K562 (cell line): Measurements from ENCODE around the gene LSM4. TPM values are rescaled to one million over a fixed set of nuclear protein-coding genes. Genes with fewer than 3 reads are reported as not detected.

Experiments used
- ATAC-seq: fragments of 200-7000 bp; cut with Tn5 transposase; 3 replicates; pipeline ENCODE4 v1.9.1; 2020; ENCODE audit warnings: moderate library complexity
- BruUV-seq: library from RNA; stranded (reverse); fragments of 400-500 nt; replicated peaks from 2 replicates; lab custom pipeline; 2021; lab: Mats Ljungman, UMichigan
- CTCF ChIA-PET: fragments of 300-600 bp; formaldehyde crosslinking; extraction: SDS; loops from one replicate; lab custom pipeline; 2021; ENCODE audit warnings: low intra/inter-chr PET ratio; lab: Yijun Ruan, JAX
- POLR2A ChIA-PET: fragments of 300-600, 350-650 bp; sonication (Branson Sonifier 250); formaldehyde crosslinking; extraction: SDS; loops from one replicate; lab custom pipeline; 2021; ENCODE audit warnings: antibody characterized with exemption, inconsistent platforms; lab: Yijun Ruan, JAX
- DNase-seq, 4 experiments: peaks; one replicate each; pipeline versions ENCODE4 v3.0.0 to v3.0.0-alpha.2; 2011 to 2018; ENCODE audit warnings: low spot score in 3 of 4, mixed read lengths in 3 of 4; ENCODE audit errors: extremely low read depth in 1 of 4
- FAIRE-seq: peaks from 2 replicates; lab custom pipeline; 2011; peaks lifted over from hg19 to GRCh38; lab: Jason Lieb, UNC
- H2AFZ ChIP-seq: 2 replicates; pipeline ENCODE4 v1.6.0; 2011; ENCODE audit warnings: low read depth, low read length, control low read depth, inconsistent platforms
- H3K27ac ChIP-seq: fragments of 200-600 bp; 3 replicates; pipeline ENCODE4 v1.8.0; 2011; ENCODE audit warnings: low read depth, mild to moderate bottlenecking, control low read depth, inconsistent platforms, low read length, moderate library complexity, mixed read lengths; ENCODE audit errors: extremely low read depth
- H3K27me3 ChIP-seq, 2 experiments: fragments of 300-600 bp in 1 of 2; 2 replicates in 1 of 2; 3 replicates in 1 of 2; pipeline versions ENCODE4 v1.6.0 to v1.8.0; 2011; ENCODE audit warnings: inconsistent platforms in 2 of 2, low read length in 2 of 2, mild to moderate bottlenecking in 1 of 2, mixed read lengths in 1 of 2, moderate library complexity in 1 of 2; ENCODE audit not compliant: control insufficient read depth in 2 of 2, insufficient read depth in 2 of 2
- H3K36me3 ChIP-seq: fragments of 300-600 bp; 3 replicates; pipeline ENCODE4 v1.8.0; 2011; ENCODE audit warnings: mild to moderate bottlenecking, low read length, inconsistent platforms; ENCODE audit not compliant: control insufficient read depth, insufficient read depth
- H3K4me1 ChIP-seq, 2 experiments: fragments of 200-600 bp in 1 of 2; replicated peaks in 1 of 2; 2 replicates in 1 of 2; 3 replicates in 1 of 2; pipeline versions ENCODE4 v1.5.1 to v1.8.0; 2011; ENCODE audit warnings: inconsistent platforms in 2 of 2, low read length in 2 of 2, mild to moderate bottlenecking in 1 of 2, mixed read lengths in 1 of 2, moderate library complexity in 1 of 2; ENCODE audit not compliant: control insufficient read depth in 2 of 2, insufficient read depth in 2 of 2
- H3K4me2 ChIP-seq: 2 replicates; pipeline ENCODE4 v1.6.1; 2011; ENCODE audit warnings: low read length, control low read depth, inconsistent platforms, mixed read lengths; ENCODE audit not compliant: insufficient read depth
- H3K4me3 ChIP-seq: fragments of 200-600 bp; sonication (generic), shearing (Covaris generic); 2 replicates; pipeline ENCODE4 v1.5.1; 2016; ENCODE audit warnings: control low read depth, inconsistent platforms
- H3K79me2 ChIP-seq: fragments of 200-600 bp; 3 replicates; pipeline ENCODE4 v1.8.0; 2011; ENCODE audit warnings: low read length, inconsistent platforms; ENCODE audit not compliant: control insufficient read depth, insufficient read depth
- H3K9ac ChIP-seq, 2 experiments: 2 replicates each; pipeline versions ENCODE4 v1.6.0 to v1.6.1; 2011; ENCODE audit warnings: low read depth in 2 of 2, low read length in 2 of 2, control low read depth in 1 of 2, inconsistent platforms in 1 of 2, mild to moderate bottlenecking in 1 of 2, mixed read lengths in 1 of 2; ENCODE audit not compliant: insufficient read depth in 1 of 2
- H3K9me1 ChIP-seq: one replicate; pipeline ENCODE4 v1.6.0; 2011; ENCODE audit warnings: inconsistent platforms, mild to moderate bottlenecking, low read length, moderate library complexity; ENCODE audit not compliant: control insufficient read depth, insufficient read depth
- H3K9me3 ChIP-seq: replicated peaks from 2 replicates; pipeline ENCODE4 v1.5.1; 2011; ENCODE audit warnings: low read depth, low read length, inconsistent platforms; ENCODE audit not compliant: control insufficient read depth, insufficient read depth
- H4K20me1 ChIP-seq: replicated peaks from 2 replicates; pipeline ENCODE4 v1.6.1; 2011; ENCODE audit warnings: low read length, inconsistent platforms, mixed read lengths; ENCODE audit not compliant: control insufficient read depth, insufficient read depth
- CHD1 ChIP-seq: fragments of 200-600 bp; sonication (generic); IDR thresholded peaks from one replicate; pipeline ENCODE4 v1.6.1; 2012; ENCODE audit warnings: mild to moderate bottlenecking, moderate library complexity, low read length, inconsistent platforms
- EP300 ChIP-seq: IDR thresholded peaks from 2 replicates; pipeline ENCODE4 v1.6.1; 2012; ENCODE audit warnings: low read length, improper control_type of control experiment
- GATAD2A ChIP-seq: fragments of 450-650 bp; IDR thresholded peaks from 2 replicates; pipeline ENCODE4 v1.6.1; 2017
- KDM1A ChIP-seq, 2 experiments: fragments of 450-650 bp; IDR thresholded peaks; 2 replicates each; pipeline ENCODE4 v1.6.1; 2016; ENCODE audit warnings: mild to moderate bottlenecking in 2 of 2
- LARP7 ChIP-seq: fragments of 450-650 bp; IDR thresholded peaks from 2 replicates; pipeline ENCODE4 v1.6.1; 2016
- NFRKB ChIP-seq: fragments of 450-650 bp; IDR thresholded peaks from 2 replicates; pipeline ENCODE4 v1.6.1; 2016; ENCODE audit warnings: low read depth
- NR2C2 ChIP-seq, 2 experiments: fragments of 200-800 bp in 1 of 2; sonication (Bioruptor generic) in 1 of 2; sonication (generic) in 1 of 2; formaldehyde crosslinking in 1 of 2; IDR thresholded peaks; 2 replicates each; pipeline versions ENCODE4 v1.6.1 to v1.8.0; 2016 to 2022; ENCODE audit warnings: mild to moderate bottlenecking in 1 of 2, missing compliant biosample characterization in 1 of 2, missing genetic modification characterization in 1 of 2, missing genetic modification reagents in 1 of 2
- NRF1 ChIP-seq, 2 experiments: fragments of 450-650 bp; IDR thresholded peaks in 1 of 2; conservative IDR thresholded peaks in 1 of 2; 2 replicates each; pipeline ENCODE4 v1.6.1; 2014; ENCODE audit warnings: mild to moderate bottlenecking in 2 of 2
- PHB ChIP-seq: fragments of 250-450 bp; sonication (Bioruptor Pico); IDR thresholded peaks from 2 replicates; pipeline ENCODE4 v1.5.0; 2021
- RB1 ChIP-seq: fragments of 450-650 bp; IDR thresholded peaks from 2 replicates; pipeline ENCODE4 v1.6.1; 2017; ENCODE audit warnings: low read depth, mild to moderate bottlenecking
- RBM17 ChIP-seq: fragments of 200-400 bp; formaldehyde crosslinking; IDR thresholded peaks from 2 replicates; pipeline ENCODE4 v1.6.1; 2017; ENCODE audit warnings: low read depth, mild to moderate bottlenecking, low read length, borderline replicate concordance
- SMAD3 ChIP-seq: fragments of 450-650 bp; formaldehyde crosslinking; conservative IDR thresholded peaks from 2 replicates; pipeline ENCODE4 v1.4.0; 2020; ENCODE audit warnings: mild to moderate bottlenecking
- SNIP1 ChIP-seq: fragments of 450-650 bp; IDR thresholded peaks from 2 replicates; pipeline ENCODE4 v1.7.1; 2017; ENCODE audit warnings: low read depth, mild to moderate bottlenecking
- SRSF3 ChIP-seq: fragments of 200-400 bp; formaldehyde crosslinking; IDR thresholded peaks from 2 replicates; pipeline ENCODE4 v1.6.1; 2016; ENCODE audit warnings: mild to moderate bottlenecking, low read length, moderate library complexity; ENCODE audit not compliant: insufficient read depth
- U2AF1 ChIP-seq: fragments of 200-400 bp; formaldehyde crosslinking; optimal IDR thresholded peaks from 2 replicates; pipeline ENCODE3; 2017; ENCODE audit warnings: mild to moderate bottlenecking, low read depth, low read length, moderate library complexity
- WGBS: fragments of 100-300 bp; shearing (Covaris generic); methylation state at CpG from one replicate; pipeline ENCODE4 v1.1.6; 2016; ENCODE audit warnings: low coverage, mixed read lengths; ENCODE audit not compliant: insufficient coverage; ENCODE audit errors: missing lambda C conversion rate; 5-methylcytosine and 5-hydroxymethylcytosine counted together
- in situ Hi-C: fragments of 300-500 bp; cut with MboI; formaldehyde crosslinking; loops from 4 replicates; pipeline ENCODE4 v1.15.0; 2018; ENCODE audit warnings: inconsistent platforms, mixed read lengths
- intact Hi-C: fragments of 100-400 bp; cut with micrococcal nuclease; formaldehyde crosslinking; loops from 2 replicates; pipeline ENCODE4 v1.14.2; 2022
- polyA plus RNA-seq, 8 experiments: library from polyadenylated mRNA; depleted of rRNA in 4 of 8; stranded (reverse) in 5 of 8; unstranded in 3 of 8; fragments of >200 nt; fragmentation: Nextera tagmentation in 2 of 8; fragmentation: Illumina TruSeq in 1 of 8; extraction: Ambion mirVana in 2 of 8; extraction: Trizol in 1 of 8; gene quantifications; 2 replicates each; pipeline versions ENCODE4 v1.2.1 to v1.2.3, GENCODE V29; 2011 to 2014; ENCODE audit warnings: inconsistent platforms in 1 of 8, missing spikeins in 1 of 8
- total RNA-seq, 7 experiments: library from RNA; depleted of rRNA in 6 of 7; stranded (reverse); fragments of >200 nt in 6 of 7; fragmentation: Illumina TruSeq in 2 of 7; extraction: Trizol in 2 of 7; gene quantifications; 2 replicates each; pipeline versions ENCODE4 v1.2.1 to v1.2.3, GENCODE V29; 2011 to 2021; ENCODE audit warnings: low replicate concordance in 1 of 7
- TF ChIP-seq, protein P1 (sequence below), 2 experiments: fragments of 450-650 bp; conservative IDR thresholded peaks; 2 replicates each; pipeline ENCODE4 v1.6.1; 2017; ENCODE audit warnings: mild to moderate bottlenecking in 2 of 2, moderate library complexity in 2 of 2
- TF ChIP-seq, protein P2 (sequence below): fragments of 450-650 bp; IDR thresholded peaks from 2 replicates; pipeline ENCODE4 v1.6.1; 2016

The LSM4 gene
- total and polyA plus RNA-seq, 9 of the 15 experiments (the other 6 are each of a cell fraction or from before 2014, with no cell fraction given): 11.9 to 763 (median 202) TPM

GRCh38 chr19:18304458-18305310, 18.2 kb downstream of the LSM4 start (continued):
- no peak for TF ChIP-seq SRSF3
- no peak for TF ChIP-seq U2AF1
- TF ChIP-seq CHD1: peak; percentile 43

DNA sequence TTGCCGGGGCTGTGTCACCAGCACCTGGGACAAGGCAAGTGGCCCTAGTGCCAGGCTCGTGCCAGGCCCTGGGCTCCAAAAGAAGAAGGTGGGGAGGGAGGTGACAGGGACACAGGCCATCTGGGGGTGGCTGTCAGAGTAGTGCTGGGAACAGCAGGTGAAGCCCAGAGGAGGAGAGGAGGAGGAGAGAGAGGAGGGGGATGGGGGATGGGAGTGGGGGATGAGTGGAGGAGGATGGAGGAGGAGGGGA, 18.7 kb downstream of the LSM4 start:
- peak; percentile 31; the same call in 2 of the 3 replicates for ATAC-seq
- in situ Hi-C loops (no loop called here), intact Hi-C loops (loop anchor here (2.0 kb wide), 1 partner anchor 23 kb away; the partner anchor contains the start of gene JUND)
- Histone ChIP-seq H3K36me3 (peaks cover 34% of the 10 kb centered on the region; the same call in 1 of the 3 replicates), H3K4me2 (peak overlapping the region; percentile 67; the same call in 1 of the 2 replicates), H3K4me3 (peak overlapping the region; percentile 28), H2AFZ (no peak overlapping the region), H3K79me2 (no peaks in the 10 kb centered on the region; the same call in 2 of the 3 replicates), H3K9ac (peak overlapping the region; percentile 42 to 92; a peak in 3 of 4 replicates), H3K9me3 (no peaks in the 10 kb centered on the region), H3K9me1 (no peaks in the 10 kb centered on the region), H3K4me1 (peaks cover 30 to 71% of the 10 kb centered on the region in 2 experiments), H4K20me1 (no peaks in the 10 kb centered on the region), H3K27me3 (no peaks in the 10 kb centered on the region), H3K27ac (peak overlapping the region; percentile 81)
- ChIA-PET CTCF (no interaction called here), POLR2A (interaction anchor here (0.9 to 5.5 kb wide), 9 partner anchors 11 to 87 kb away, joined by 3 to 79 read pairs (median 6); partner anchors contain the start of genes GDF15, JUND and LSM4)
- whole genome bisulfite sequencing: 10% methylated on average over 2 of the region's 2 CpGs
- DNase-seq: no peak
- FAIRE-seq: no peak
- BruUV-seq: no TSS peak
- TF ChIP-seq SNIP1 (no peak), SMAD3 (no peak), NFRKB (peak; percentile 71; the same call in 1 of the 2 replicates), LARP7 (peak; percentile 74; the same call in 1 of the 2 replicates), NRF1 (conservative IDR thresholded peaks at IDR 0.05 in 1 of 2, IDR thresholded peaks at IDR 0.05 in 1 of 2) (no peak), KDM1A (IDR thresholded peaks at IDR 0.05) (peak in 1 of 2 experiments; percentile 11; a peak in 2 of 4 replicates), GATAD2A (0 out of 2 replicates have a peak, but pooled peaks have one; percentile 40), RB1 (no peak), EP300 (no peak), PHB (no peak), NR2C2 (CRISPR knock-in tag; IDR thresholded peaks at IDR 0.05) (no peak), NR2C2 (tag; IDR thresholded peaks at IDR 0.05) (0 out of 2 replicates have a peak, but pooled peaks have one; percentile 9), RBM17 (no peak)
- TF ChIP-seq, protein P1, sequence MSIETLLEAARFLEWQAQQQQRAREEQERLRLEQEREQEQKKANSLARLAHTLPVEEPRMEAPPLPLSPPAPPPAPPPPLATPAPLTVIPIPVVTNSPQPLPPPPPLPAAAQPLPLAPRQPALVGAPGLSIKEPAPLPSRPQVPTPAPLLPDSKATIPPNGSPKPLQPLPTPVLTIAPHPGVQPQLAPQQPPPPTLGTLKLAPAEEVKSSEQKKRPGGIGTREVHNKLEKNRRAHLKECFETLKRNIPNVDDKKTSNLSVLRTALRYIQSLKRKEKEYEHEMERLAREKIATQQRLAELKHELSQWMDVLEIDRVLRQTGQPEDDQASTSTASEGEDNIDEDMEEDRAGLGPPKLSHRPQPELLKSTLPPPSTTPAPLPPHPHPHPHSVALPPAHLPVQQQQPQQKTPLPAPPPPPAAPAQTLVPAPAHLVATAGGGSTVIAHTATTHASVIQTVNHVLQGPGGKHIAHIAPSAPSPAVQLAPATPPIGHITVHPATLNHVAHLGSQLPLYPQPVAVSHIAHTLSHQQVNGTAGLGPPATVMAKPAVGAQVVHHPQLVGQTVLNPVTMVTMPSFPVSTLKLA (conservative IDR thresholded peaks at IDR 0.05): 0 out of 4 replicates have a peak, but pooled peaks of 1 of the 2 experiments have one; percentile 8
- TF ChIP-seq, protein P2, sequence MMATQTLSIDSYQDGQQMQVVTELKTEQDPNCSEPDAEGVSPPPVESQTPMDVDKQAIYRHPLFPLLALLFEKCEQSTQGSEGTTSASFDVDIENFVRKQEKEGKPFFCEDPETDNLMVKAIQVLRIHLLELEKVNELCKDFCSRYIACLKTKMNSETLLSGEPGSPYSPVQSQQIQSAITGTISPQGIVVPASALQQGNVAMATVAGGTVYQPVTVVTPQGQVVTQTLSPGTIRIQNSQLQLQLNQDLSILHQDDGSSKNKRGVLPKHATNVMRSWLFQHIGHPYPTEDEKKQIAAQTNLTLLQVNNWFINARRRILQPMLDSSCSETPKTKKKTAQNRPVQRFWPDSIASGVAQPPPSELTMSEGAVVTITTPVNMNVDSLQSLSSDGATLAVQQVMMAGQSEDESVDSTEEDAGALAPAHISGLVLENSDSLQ: peak; percentile 20; the same call in 1 of the 2 replicates
